OCI-LY3 (cell line): ENCODE measurements around the gene PMVK.

Experiments
- H2AFZ ChIP-seq: fragments of 200-600, 300-600 bp; shearing (Covaris generic); 2 replicates; pipeline ENCODE4 v1.6.0; 2014; ENCODE audit warnings: antibody characterized with exemption, low read depth, low read length
- H3K27ac ChIP-seq: fragments of 200-600, 300-600 bp; sonication (generic); 2 replicates; pipeline ENCODE4 v1.5.1; 2014; ENCODE audit warnings: mild to moderate bottlenecking, low read length, moderate library complexity, mixed read lengths
- H3K27me3 ChIP-seq: fragments of 200-600, 300-600 bp; sonication (generic); 2 replicates; pipeline ENCODE4 v1.6.1; 2014; ENCODE audit warnings: low read depth, low read length, mixed read lengths
- H3K36me3 ChIP-seq: fragments of 200-600, 300-600 bp; sonication (generic); replicated peaks from 2 replicates; pipeline ENCODE3; 2014; ENCODE audit warnings: low read depth, low read length, mixed read lengths
- H3K4me1 ChIP-seq: fragments of 300-600, 200-600 bp; sonication (generic); 2 replicates; pipeline ENCODE4 v1.6.1; 2014; ENCODE audit warnings: low read length, mixed read lengths
- H3K4me2 ChIP-seq: fragments of 200-600, 300-600 bp; sonication (generic); 2 replicates; pipeline ENCODE4 v1.6.1; 2014; ENCODE audit warnings: low read length, mixed read lengths
- H3K4me3 ChIP-seq: fragments of 300-600, 200-600 bp; sonication (generic); 2 replicates; pipeline ENCODE4 v1.5.1; 2014; ENCODE audit warnings: antibody characterized with exemption, mild to moderate bottlenecking, low read length, moderate library complexity
- H3K79me2 ChIP-seq: fragments of 300-600, 200-600 bp; shearing (Covaris generic); 2 replicates; pipeline ENCODE4 v1.6.1; 2014; ENCODE audit warnings: mild to moderate bottlenecking, low read length, mixed read lengths
- H3K9ac ChIP-seq: fragments of 300-600, 200-600 bp; shearing (Covaris generic); 2 replicates; pipeline ENCODE4 v1.6.0; 2014; ENCODE audit warnings: mild to moderate bottlenecking, low read length, moderate library complexity
- H3K9me3 ChIP-seq: fragments of 200-600, 300-600 bp; shearing (Covaris generic); 2 replicates; pipeline ENCODE4 v1.6.1; 2014; ENCODE audit warnings: low read length, mixed read lengths; ENCODE audit not compliant: insufficient read depth
- H4K20me1 ChIP-seq: fragments of 200-600, 300-600 bp; sonication (generic); 2 replicates; pipeline ENCODE4 v1.6.1; 2016; ENCODE audit warnings: low read length, mixed read lengths; ENCODE audit not compliant: insufficient read depth
- CTCF ChIP-seq: fragments of 200-600, 300-600 bp; sonication (generic); IDR thresholded peaks from 2 replicates; pipeline ENCODE4 v1.5.1; 2014; ENCODE audit warnings: antibody characterized with exemption, low read length, low read depth
- EZH2phosphoT487 ChIP-seq: fragments of 200-600 bp; shearing (Covaris generic); IDR thresholded peaks from 2 replicates; pipeline ENCODE4 v1.6.1; 2018; ENCODE audit warnings: antibody characterized with exemption, mixed run types, low read depth

The PMVK gene

GRCh38 chr1:154886281-154887015, 50.1 kb downstream of the PMVK start:
- no peak overlapping the region for H3K4me2 ChIP-seq
- H3K4me3 ChIP-seq: no peak overlapping the region
- no peaks in the 10 kb centered on the region for H4K20me1 ChIP-seq
- TF ChIP-seq CTCF (no peak), EZH2phosphoT487 (no peak)
- H3K27ac ChIP-seq: no peak overlapping the region
- 0 out of 2 replicates have a peak, but pooled peaks cover 2% of the 10 kb centered on the region for H3K27me3 ChIP-seq
- H3K36me3 ChIP-seq: no peaks in the 10 kb centered on the region
- no peaks in the 10 kb centered on the region for H3K79me2 ChIP-seq
- H3K4me1 ChIP-seq: peaks cover 6% of the 10 kb centered on the region; the same call in 1 of the 2 replicates
- no peak overlapping the region for H3K9ac ChIP-seq
- no peaks in the 10 kb centered on the region for H3K9me3 ChIP-seq
- H2AFZ ChIP-seq: no peak overlapping the region

DNA sequence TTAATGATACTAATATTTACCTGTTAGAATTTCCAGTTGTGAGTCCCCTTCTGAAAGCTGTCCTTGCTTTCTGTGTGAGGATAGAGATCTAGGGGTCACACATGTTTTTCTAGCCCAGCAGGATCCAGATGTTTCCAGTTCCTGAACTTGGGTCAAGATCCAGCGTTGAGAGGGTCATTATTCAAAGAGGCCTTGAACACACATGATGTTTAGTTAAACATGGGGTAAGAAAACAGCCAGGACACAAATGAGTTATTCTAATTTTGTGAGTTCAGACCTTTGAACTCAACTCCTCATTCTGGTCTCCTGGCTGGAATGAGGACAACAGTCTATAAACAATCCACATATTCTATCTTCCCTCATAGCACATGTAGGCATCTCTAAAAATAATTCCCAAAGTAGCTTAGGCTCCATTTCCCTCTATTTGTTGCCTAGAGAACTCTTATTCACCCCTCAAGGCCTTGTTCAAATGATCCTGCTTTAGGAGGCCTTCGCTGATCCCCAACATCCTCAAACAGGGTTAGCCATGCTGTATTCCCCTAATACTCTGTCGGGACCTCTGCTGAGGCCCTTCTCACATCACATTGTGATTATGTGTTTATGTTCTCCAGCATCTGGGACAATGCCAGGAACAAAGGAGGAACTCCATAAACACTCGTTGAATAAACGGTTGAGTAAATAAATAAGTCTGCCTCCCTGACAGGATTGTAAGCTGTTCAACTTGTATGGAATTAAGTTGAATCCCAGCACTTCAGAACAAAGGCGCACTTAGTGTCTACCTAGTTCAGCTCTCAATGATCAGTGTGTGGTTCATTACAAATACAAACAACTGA, 51.4 kb downstream of the PMVK start:
- Histone ChIP-seq H4K20me1 (no peaks in the 10 kb centered on the region), H3K4me3 (no peak overlapping the region), H3K27ac (no peak overlapping the region), H3K9me3 (no peaks in the 10 kb centered on the region), H3K4me2 (no peak overlapping the region), H3K79me2 (no peaks in the 10 kb centered on the region), H3K27me3 (no peaks in the 10 kb centered on the region), H3K36me3 (no peaks in the 10 kb centered on the region), H2AFZ (no peak overlapping the region), H3K4me1 (peaks cover 6% of the 10 kb centered on the region; the same call in 1 of the 2 replicates), H3K9ac (no peak overlapping the region)
- TF ChIP-seq EZH2phosphoT487: no peak
- TF ChIP-seq CTCF: no peak

DNA sequence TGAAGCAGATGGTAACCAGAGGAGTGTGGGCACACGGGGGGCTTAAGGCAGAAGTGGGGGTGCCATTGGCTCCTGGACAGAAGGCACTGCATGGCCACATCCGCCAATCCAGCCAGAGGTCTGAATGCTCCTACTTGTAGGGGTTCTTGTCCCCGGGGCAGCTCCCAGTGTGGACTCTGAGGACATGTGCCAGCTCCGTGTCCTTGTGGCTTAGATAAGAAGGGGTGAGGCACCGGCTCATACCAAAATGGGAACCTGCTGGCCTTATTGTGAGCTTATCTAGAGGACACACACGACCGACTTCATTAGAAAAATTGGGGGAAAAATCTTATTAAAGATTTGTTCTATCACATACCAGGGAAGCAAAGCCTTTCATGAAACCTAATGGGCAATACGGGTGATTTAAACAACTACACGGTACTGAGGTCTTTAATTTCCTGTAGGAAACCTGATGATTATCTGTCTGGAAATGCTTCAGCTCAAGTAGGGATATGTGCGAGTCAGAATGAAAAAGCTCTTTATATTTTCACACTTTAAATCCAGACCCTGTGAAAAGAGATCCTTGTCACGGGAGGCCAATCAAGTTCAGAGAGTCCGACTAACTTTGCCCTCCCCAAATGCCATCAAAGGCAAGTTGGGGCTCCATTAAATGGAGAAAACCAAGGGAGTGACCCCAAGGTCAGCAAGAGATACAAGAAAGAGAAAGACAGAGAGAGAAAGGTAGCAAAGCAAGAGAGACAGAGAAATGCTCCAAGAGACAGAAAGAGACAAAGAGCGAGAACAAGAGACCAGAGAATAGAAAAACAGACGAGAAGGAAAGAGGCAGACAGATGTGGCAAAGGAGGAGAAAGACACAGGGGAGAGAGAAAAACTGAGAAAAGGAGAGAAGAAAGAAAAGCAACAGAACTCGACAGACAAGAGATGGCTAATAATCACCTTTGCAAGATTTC, 52.3 kb downstream of the PMVK start:
- Histone ChIP-seq H3K4me2 (no peak overlapping the region), H3K9ac (no peak overlapping the region), H3K27me3 (no peaks in the 10 kb centered on the region), H3K4me3 (no peak overlapping the region), H3K27ac (no peak overlapping the region), H2AFZ (no peak overlapping the region), H3K36me3 (no peaks in the 10 kb centered on the region), H3K4me1 (peaks cover 6% of the 10 kb centered on the region; the same call in 1 of the 2 replicates), H3K9me3 (no peaks in the 10 kb centered on the region), H4K20me1 (no peaks in the 10 kb centered on the region), H3K79me2 (no peaks in the 10 kb centered on the region)
- TF ChIP-seq CTCF (no peak), EZH2phosphoT487 (no peak)
